ENCODE results near the gene IKZF3.
A peak's percentile ranks its signal among the peaks of the same experiment; 100 is the strongest.
"Not testable (repeated sequence)": the region's sequence is repeated elsewhere in the genome, so short reads cannot be mapped to it uniquely, and the experiment has no call there.

Gene IKZF3

DNA sequence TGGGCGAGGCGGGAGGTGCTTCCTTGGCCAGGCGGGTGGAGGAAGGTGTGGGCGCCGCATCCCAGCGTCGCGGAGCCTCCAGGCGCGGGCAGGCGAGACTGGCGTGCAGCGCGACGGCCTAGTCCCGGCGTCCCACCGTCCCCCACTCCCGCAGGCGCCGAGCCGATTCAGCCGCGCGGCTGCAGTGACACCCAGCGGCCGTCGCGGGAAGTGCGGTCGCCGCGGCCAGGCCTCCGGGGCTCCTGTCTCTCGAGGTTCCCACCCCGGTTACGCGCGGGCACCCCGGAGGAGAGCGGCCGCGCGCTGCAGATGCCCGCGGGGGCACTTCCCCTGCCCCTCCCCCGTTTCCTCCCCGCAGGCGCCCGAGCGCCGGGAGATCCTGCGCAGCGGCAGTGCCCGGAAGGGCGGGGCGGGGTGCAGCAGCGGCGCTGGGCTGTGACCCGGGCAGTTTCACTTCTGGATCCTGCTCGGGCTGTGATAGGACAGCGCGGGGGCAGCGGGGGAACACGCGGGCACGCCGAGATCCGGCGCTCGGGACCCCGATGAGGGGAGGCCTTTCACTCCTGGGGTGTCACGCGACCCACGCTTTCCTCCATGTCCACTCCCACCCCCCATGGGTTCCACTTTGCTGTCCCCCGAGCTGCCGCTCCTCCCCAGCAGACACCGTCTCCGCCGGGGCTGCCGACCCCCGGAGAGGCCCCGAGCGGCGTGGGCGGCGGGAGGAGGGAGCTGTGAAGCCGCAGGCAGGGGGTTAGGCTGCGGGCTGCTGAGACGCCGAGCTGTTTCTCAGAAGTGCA lies 109.8 kb downstream of the IKZF3 start:
- DNase-seq: peak; percentile 96

DNA sequence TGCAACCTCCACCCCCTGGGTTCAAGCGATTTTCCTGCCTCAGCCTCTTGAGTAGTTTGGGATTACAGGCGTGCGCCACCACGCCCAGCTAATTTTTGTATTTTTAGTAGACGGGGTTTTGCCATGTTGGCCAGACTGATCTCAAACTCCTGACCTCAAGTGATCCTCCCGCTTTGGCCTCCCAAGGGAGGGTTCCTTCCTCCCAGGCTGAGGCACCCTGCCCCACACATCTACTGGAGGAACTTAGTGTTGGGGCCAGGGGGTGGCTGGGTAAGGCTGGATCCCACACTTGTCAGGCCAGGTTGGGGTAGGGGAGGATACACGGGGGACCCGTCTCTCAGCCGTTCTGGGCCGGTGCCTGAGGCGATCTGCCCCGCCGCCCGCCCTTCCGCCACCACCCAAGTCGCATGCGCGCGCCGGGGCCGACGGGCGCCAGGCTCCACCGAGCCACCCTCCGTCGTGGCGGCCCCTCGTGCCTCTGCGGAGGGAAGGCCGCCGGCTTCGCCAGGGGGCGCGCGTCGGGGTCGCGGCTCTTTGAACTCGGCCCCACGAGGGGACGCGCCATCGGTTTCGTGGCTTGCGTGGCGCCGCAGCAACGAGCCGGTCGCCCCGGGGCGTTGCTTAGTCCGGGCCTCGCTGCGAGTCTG lies 110.5 kb downstream of the IKZF3 start:
- DNase-seq: no peak

DNA sequence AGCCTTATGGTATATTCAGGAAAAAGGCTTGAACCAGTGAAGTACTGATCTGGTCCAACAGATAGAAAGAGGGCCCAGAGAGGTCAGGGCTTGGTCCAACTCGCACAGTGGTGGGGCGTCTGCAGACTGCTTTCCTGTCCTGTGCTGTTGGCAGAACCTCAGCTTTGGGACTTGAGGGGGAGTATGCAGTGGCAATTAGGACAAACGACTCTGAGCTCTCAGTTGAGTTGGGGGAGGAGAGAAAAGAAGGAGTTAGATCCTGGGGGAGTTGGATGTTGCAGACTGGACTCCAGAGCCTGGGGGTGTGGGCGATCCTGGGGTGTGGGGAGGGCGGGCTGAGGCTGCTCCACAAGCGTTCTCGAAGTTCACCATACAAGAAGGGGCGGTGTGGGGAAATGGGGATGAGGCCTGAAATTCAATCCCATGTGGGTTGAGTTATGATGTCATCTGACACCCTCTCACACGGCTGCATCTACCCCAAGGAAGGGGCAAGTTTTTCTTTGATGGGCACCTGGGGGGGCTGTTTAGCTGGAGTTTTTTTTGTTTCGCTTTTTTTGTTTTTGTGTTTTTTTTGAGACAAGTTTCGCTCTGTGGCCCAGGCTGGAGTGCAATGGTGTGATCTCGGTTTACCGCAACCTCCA lies 111.8 kb downstream of the IKZF3 start:
- DNase-seq: no peak

DNA sequence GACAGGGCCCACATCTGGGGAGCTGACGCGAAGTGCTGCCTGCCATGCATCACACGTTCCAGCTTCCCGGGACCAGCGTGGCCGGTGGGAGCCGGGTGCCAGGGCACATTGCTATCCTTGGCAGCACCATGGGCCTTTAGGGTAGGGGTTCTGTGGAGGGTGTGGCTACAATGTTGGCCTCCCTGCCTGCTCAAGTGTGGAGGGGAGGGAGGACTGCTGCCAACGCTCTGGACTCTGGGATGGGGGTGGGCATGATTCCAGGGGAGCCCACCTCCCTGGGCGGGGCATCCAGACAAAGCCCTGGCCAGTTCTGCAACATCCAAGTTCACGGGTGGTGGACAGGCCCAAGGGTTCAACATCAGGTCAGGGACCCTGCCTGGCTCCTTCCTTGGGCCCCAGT lies 112.5 kb downstream of the IKZF3 start:
- peak; percentile 39 for DNase-seq

DNA sequence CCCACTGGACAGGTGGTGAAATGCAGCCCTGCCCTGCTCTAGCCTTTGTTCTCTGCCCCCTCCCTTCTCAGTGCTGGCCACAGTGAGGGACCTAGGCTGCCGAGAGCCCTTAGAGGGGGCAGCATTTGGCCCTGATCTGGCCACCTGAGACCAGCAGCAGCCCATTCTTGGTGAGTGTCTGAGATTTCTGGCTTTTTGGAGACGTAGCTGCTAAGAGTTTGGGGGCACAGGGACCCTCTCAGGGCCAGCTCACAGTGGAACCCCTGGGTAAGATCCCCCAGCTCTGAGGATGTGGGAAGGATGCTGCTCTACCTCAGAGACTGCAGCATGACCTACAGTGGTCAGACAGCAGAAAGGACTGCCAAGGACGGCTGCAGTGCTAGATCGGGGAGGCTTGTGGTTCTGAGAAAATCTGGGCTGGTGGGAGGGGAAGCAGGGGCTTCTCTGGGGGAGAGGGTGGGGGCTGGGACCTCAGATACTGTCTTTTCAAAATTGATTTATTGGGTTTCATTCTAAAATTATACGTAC lies 113.0 kb downstream of the IKZF3 start:
- DNase-seq: no peak

DNA sequence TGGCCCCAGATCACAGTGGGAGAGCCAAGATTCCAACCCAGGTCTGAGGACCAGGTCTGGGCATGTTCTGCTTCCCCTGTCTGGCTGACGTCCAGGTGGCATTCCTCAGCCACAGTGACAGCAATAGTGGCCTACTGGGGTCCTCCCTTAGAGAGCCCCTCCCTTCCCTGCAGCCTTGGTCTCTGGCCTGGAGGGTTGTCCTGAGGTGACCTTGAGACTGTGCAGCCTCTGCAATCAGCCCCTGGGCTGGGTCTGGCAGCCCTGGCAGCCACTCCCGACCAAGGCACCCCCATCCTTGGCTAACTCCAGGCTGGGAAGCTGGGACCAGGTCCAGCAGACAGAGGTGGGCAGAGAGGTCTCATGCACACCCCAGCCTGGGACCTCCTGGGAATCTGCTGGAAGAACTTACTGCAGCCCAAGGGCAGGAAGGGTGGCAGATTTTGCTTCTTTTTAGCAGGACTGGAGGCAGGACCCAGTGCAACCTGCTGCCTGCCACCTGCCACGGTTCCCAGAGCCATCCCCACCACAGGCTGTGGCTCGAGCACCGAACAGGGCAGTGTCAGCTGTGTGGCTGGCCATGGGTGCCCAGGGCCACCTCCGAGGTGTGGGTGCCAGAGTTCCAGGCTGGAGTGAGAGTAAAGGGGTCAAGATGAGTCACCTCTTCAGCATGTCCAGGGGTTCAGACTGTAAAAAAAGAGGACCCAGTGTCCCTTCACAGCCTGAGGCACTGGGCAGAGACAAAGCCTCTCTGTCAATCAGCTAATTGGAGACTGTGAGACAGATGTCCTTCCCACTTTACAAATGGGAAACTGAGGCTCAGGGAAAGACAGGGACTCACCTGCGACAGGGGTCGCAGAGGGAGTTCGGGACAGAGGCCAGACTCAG lies 113.7 kb downstream of the IKZF3 start:
- DNase-seq: no peak

DNA sequence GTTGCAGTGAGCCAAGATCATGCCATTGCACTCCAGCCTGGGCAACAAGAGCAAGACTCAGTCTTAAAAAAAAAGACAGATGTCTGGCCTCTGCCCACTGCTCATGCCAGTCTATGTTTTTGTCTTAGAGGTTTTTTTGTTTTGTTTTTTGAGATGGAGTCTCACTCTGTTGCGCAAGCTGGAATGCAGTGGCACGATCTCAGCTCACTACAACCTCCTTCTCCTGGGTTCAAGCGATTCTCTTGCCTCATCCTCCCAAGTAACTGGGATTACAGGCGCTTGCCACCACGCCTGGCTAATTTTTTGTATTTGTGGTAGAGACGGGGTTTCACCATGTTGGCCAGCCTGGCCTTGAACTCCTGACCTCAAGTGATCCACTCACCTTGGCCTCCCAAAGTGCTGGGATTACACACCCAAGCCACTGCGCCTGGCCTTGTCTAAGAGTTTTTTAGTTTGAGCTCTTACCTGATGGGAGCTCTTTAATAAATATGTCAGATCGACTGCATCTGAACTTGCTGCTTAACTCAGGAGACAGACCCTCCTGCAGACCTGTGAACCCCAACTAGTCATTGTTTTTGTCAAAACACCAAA lies 115.6 kb downstream of the IKZF3 start:
- DNase-seq: not testable (repeated sequence)

DNA sequence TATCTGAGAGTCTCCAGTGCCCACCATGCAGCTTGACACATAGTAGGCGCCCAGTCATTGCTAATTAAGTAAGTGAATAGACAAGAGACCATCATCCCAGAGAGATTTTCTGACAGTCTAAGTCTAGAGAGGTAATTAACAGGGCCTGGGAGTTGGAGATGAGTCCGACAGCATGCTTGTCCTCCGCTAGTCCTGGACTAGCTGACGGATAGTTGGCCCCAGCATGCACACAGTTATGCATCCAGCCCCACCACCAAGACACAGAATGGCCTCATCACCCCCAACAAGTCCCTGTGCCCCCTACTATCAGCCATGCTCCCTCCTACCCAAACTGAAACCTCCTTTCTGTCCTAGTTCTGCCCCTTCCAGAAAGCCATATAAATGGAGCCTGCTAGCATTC lies 116.4 kb downstream of the IKZF3 start:
- DNase-seq: no peak

DNA sequence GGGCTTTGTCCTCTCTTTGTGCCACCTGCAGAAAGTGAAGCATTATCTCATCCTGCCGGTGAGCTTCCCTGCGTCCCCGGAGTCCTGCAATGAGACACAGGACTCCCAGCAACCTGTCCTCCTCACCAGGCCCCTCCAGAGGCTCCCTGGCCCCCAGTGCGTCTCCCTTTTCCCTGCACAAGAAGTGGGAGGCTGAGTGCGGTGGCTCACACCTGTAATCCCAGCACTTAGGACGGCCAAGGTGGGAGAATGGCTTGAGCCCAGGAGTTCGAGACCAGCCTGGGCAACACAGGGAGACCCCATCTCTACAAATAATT lies 118.0 kb downstream of the IKZF3 start:
- no peak for DNase-seq

DNA sequence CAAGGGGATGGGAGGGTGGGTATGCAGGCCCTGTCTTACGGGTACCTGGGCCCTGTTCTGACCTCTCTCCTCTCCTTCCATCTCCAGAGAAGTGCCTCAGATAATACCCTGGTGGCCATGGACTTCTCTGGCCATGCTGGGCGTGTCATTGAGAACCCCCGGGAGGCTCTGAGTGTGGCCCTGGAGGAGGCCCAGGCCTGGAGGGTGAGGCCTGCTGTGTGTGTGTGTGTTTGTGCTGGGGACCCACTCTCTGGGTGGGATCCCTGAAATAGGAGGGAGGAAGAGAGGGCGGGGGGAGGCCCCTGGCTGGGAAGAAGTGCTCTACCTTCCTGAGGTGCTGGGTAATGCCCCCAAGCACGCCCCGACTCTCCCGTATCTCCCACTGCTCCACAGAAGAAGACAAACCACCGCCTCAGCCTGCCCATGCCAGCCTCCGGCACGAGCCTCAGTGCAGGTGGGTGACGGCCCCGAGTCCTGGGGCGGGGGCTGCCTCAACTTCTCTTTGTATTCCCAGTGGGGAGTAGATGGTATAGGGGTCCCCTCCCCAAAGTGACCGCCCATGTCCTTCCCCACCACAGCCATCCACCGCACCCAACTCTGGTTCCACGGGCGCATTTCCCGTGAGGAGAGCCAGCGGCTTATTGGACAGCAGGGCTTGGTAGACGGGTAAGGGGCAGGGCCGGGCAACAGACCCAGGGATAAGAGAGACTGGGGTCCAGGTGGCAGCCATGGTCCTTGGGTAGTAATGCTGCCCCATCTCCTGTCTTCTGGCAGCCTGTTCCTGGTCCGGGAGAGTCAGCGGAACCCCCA lies 118.6 kb downstream of the IKZF3 start:
- no peak for DNase-seq

DNA sequence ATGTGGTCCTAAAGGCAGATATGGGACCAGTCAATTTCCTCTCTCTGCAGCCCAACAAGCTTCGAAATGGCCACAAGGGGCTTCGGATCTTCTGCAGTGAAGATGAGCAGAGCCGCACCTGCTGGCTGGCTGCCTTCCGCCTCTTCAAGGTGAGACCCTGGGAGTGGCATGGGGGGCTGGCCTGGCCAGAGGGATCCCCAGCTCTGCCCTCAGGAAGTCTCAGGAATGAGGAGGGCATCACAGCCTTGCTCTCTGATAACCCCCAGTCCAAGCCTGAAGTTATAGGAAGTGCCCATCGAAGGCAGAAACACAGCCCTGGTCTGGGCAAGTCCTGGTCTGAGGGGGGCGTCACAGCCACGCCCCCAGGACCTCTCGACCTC lies 119.3 kb downstream of the IKZF3 start:
- DNase-seq: no peak

DNA sequence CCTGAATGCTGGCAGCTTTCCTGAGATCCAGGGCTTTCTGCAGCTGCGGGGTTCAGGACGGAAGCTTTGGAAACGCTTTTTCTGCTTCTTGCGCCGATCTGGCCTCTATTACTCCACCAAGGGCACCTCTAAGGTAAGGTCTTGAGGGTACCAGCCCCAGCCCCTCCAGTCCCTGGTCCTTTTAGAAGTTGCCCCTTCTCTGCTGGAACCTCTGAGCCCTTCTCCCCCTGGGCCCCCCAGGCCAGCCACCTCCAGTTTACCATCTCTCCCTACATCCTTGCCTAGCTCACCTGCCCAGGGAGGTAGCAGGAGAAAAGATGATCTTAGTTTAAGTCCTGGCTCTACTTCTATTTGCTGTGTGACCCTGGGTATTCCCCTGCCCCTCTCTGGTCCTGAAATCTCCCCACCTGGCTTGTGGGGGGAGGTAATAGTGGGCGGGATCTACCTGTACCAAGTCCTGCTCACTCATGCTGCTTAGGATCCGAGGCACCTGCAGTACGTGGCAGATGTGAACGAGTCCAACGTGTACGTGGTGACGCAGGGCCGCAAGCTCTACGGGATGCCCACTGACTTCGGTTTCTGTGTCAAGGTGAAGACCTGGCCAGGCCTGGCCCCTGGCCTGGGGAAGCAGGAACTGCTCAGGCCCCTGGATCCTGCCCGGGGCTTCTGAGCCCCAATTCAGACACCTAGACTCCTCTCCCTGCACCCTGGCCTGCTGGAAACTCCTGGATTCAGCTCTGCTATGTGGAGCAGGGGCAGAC lies 119.9 kb downstream of the IKZF3 start:
- DNase-seq: no peak

DNA sequence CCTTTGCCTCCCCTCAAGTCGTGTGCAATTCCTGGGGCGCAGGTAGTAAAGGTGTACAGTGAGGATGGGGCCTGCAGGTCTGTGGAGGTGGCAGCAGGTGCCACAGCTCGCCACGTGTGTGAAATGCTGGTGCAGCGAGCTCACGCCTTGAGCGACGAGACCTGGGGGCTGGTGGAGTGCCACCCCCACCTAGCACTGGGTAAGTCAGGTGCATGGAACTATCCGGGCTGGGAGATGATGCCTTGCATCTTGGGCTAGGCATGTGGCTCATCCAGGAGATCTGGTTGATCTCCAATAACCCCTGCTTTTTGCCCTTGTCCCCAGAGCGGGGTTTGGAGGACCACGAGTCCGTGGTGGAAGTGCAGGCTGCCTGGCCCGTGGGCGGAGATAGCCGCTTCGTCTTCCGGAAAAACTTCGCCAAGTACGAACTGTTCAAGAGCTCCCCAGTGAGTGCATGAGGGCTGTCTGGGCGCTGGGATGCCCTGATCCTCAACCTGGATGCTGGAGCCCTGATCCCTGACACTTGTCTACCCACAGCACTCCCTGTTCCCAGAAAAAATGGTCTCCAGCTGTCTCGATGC lies 121.2 kb downstream of the IKZF3 start:
- DNase-seq: no peak

DNA sequence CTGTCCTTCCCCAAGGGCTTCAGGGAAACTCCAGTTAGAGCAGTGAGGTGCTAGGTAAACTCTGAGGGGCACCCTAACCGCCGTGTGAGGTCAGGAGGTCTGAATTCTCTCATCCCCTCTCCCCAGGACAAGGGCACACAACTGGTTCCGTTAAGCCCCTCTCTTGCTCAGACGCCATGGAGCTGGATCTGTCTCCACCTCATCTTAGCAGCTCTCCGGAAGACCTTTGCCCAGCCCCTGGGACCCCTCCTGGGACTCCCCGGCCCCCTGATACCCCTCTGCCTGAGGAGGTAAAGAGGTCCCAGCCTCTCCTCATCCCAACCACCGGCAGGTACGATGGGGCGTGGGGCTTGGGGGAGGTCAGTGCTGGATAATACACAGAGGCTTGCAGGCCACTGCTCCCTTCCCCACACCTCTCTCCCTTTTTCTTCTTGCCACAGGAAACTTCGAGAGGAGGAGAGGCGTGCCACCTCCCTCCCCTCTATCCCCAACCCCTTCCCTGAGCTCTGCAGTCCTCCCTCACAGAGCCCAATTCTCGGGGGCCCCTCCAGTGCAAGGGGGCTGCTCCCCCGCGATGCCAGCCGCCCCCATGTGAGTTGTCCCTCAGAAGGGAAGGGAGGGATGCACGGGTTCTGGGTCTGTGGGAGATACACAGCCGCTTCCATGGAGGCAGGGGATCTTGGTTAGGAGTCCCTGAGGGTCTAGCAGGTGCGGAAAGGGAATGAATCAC lies 121.8 kb downstream of the IKZF3 start:
- no peak for DNase-seq

DNA sequence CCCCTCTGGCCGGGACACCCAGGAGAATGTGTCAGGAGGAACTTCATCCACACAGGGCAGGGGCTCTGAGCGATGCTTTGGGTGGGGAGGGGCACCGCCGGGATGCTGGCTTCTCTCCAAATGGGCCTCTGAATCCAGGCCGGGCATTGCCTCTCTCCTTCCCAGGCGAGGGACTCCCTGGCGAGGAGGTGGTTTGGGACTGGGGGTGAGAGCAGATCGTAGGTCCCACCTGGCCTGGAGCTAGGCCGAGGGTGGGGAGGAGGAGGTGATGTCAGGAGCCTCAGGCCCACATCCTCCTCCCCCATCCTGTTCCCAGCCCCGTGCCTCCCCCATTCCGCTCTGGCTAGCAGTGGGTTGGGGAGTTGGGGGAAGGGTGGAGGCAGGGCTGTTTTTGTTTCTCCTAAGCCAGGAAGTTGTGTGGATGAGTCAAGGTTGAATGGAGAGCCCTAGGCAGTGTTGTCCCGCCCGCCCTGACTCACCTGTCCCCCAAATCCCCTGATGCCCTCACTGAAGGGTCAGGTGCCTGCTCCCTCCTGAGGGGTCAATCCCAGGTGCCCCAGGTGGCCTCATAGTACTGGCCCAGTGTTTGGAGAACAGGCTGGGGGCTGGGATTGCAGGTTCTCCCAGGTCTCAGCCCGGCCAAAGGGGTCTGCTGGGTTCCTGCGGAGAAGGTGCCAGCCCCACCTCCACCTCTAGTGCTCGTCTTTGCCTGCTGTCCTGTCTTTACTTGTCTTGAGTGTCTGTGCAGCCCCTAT lies 123.6 kb downstream of the IKZF3 start:
- no peak for DNase-seq

DNA sequence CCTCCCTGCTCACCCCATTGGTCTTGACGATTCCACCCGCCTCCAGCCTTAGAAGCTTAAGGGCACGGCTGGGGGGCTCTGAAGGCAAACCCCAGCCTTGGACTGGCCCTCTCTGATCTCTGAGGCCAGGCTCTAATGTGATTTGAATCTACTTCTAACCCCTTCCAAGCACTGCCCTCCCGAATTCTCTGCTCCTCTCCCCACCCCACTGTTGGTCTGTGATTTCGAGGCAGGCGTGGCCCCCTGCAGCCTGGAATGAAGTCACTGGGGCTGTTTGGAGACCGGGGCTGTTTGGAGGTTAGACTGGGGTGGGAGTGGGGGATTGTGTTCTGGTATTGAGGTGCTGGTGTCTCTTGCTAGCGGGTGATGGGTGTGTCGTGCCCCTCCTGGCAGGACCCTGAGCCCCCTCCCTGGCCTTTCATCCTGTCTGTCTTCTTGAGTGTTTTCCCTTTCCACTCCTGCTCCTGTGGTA lies 124.2 kb downstream of the IKZF3 start:
- no peak for DNase-seq

DNA sequence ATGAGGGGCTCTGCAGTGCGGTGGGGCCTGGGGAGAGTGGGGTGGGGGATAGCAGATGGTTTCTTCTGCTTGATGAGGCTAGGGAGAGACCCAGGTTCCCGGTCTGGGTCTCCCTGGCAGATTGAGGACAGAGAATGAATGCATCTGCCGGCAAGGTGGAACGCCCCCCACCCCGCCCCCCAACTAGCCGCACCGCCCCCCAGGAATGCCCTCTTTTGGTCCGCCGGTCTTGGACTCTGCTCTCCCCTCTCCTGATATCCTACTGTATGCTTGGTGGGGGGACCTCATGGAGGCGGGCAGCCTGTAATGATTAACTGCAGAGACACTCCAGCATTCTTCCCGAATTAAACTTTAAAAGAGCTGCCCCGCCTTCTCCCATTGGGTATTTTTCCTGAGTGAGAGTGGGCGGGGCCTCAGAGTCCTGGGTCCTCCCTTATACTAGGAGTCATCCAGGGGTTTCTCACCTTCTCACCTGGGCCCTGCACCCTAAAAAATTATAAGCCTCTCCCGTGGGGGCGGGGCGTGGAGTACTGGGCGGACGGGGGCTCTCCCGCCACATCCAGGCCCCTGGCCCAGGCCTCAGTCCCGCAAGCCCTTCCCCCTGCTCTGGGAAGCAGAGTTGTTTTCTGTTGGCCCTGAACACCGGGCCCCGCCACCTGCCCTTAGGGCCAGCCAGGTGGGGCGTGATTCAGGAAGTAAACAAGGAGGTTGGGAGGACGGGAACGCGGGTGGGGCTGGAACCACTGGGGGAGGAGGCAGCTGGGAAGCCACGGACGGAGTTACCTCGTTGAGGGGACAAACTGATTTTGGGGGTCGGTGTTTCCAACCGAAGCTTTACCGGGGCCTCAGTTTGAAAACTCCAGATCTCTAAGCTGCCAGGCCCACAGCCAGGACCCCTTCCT lies 124.9 kb downstream of the IKZF3 start:
- no peak for DNase-seq

DNA sequence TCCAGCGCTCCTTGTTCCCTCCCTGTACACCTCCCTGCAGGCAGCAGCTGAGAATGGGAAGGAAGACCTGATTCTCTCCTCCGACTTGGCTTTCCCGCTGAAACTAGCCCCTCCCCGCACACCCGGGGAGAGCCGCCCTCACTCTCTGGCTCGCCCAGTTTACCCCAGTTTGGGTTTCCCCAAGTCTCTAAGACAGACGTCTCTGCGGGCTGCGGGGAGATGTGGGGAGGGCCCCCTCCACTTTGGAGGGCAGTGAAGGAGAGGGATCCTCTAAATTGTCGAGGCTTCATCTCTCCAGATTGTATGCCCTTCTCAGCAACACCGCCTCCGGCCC lies 125.6 kb downstream of the IKZF3 start:
- peak; percentile 69 for DNase-seq
